SK-N-SH (cell line): ENCODE measurements around the gene ORC5.

ENCODE experiments used
- CTCF ChIP-seq: fragments of 200-600 bp; sonication (generic); IDR thresholded peaks from 2 replicates; pipeline ENCODE4 v1.6.1; 2017; ENCODE audit warnings: antibody characterized with exemption, mild to moderate bottlenecking, moderate library complexity
- EP300 ChIP-seq, 2 experiments: IDR thresholded peaks; 2 replicates each; pipeline versions ENCODE4 v1.4.0 to v1.6.1; 2012; ENCODE audit warnings: borderline replicate concordance in 1 of 2, low read depth in 1 of 2, low read length in 1 of 2
- JUND ChIP-seq: IDR thresholded peaks from 2 replicates; pipeline ENCODE4 v1.4.0; 2012
- PBX3 ChIP-seq: IDR thresholded peaks from 2 replicates; pipeline ENCODE4; 2012
- POLR2AphosphoS5 ChIP-seq: IDR thresholded peaks from 2 replicates; pipeline ENCODE4 v1.6.1; 2012; ENCODE audit warnings: low read depth, low read length
- RFX5 ChIP-seq: IDR thresholded peaks from 2 replicates; pipeline ENCODE4 v1.6.1; 2012; ENCODE audit warnings: mild to moderate bottlenecking, improper control_type of control experiment, low read length
- ZBTB33 ChIP-seq: IDR thresholded peaks from 2 replicates; pipeline ENCODE4 v1.4.0; 2012; ENCODE audit warnings: low read depth, borderline replicate concordance

GRCh38 chr7:104176332-104176731 is 31.5 kb downstream of the ORC5 start:
- TF ChIP-seq ZBTB33 (no peak), CTCF (no peak), EP300 (IDR thresholded peaks at IDR 0.05; ENCODE audit: borderline replicate concordance in 1 of 2, low read depth in 1 of 2, low read length in 1 of 2) (no peak), JUND (no peak), POLR2AphosphoS5 (no peak), RFX5 (no peak), PBX3 (no peak)
